Adrenal gland (tissue), 12 donors: ENCODE results near the gene DAPL1. TPM values are rescaled to one million over a fixed set of nuclear protein-coding genes. Genes with fewer than 3 reads are reported as not detected.

Experiments
- DNase-seq, 7 donors: peaks; one replicate each; pipeline ENCODE4 v3.0.0-alpha.2; 2019 to 2020
- H3K27ac ChIP-seq, 5 donors: fragments of 200-600 bp; sonication (generic) in 4 of 5; 1 replicate in 3 of 5; 2 replicates in 2 of 5; pipeline versions ENCODE4 v1.5.1 to v1.8.0; 2016 to 2020; ENCODE audit warnings: mild to moderate bottlenecking in 1 of 5
- H3K27me3 ChIP-seq: fragments of 200-600 bp; 2 replicates; pipeline ENCODE4 v1.8.0; 2021
- H3K36me3 ChIP-seq, 2 donors: fragments of 200-600 bp; replicated peaks in 1 of 2; 1 replicate in 1 of 2; 2 replicates in 1 of 2; pipeline versions ENCODE4 v1.5.1 to v1.8.0; 2018 to 2022
- H3K4me1 ChIP-seq, 2 donors: fragments of 200-600 bp; replicated peaks in 1 of 2; 1 replicate in 1 of 2; 2 replicates in 1 of 2; pipeline versions ENCODE4 v1.5.1 to v1.8.0; 2018 to 2021
- H3K4me3 ChIP-seq, 4 donors: fragments of 200-600 bp; sonication (generic) in 3 of 4; one replicate each; pipeline ENCODE4 v1.5.1; 2016 to 2018
- H3K9me3 ChIP-seq, 3 donors: fragments of 200-600 bp; sonication (generic) in 1 of 3; replicated peaks in 1 of 3; 1 replicate in 2 of 3; 2 replicates in 1 of 3; pipeline versions ENCODE4 v1.5.1 to v1.8.0; 2016 to 2021
- POLR2A ChIP-seq, 2 donors: fragments of 450-650 bp; IDR thresholded peaks; one replicate each; pipeline ENCODE4 v1.6.1; 2017; ENCODE audit warnings: antibody characterized with exemption in 2 of 2, mild to moderate bottlenecking in 2 of 2, moderate library complexity in 1 of 2
- WGBS, 4 donors: extraction: QIAGEN DNeasy Blood & Tissue Kit in 2 of 4; methylation state at CpG; one replicate each; pipeline versions ENCODE4 v1.1.5 to v1.1.7; 2013 to 2017; 5-methylcytosine and 5-hydroxymethylcytosine counted together
- intact Hi-C, 2 donors: fragments of 100-400 bp; cut with DNase I; formaldehyde crosslinking; loops; one replicate each; pipeline versions ENCODE4 v1.14.1 to v1.15.0; 2022 to 2023
- polyA plus RNA-seq, 3 donors: library from polyadenylated mRNA; stranded (reverse); fragments of 200-250 nt in 2 of 3; fragments of 350-450 nt in 1 of 3; fragmentation: Illumina TruSeq in 1 of 3; extraction: RNeasy Lipid Tissue Mini Kit (QIAGEN cat#74804) in 1 of 3; gene quantifications; one replicate each; pipeline ENCODE4 v1.2.3, GENCODE V29; 2013 to 2014
- total RNA-seq, 9 donors: library from RNA; depleted of rRNA in 4 of 9; stranded (reverse); fragments of >200 nt in 4 of 9; fragments of 120-200 nt in 1 of 9; fragmentation: NEBNext Ultra II Directional in 1 of 9; extraction: Animal tissue kit (Norgen Biotek cat#: 25700) in 1 of 9; gene quantifications; one replicate each; pipeline versions ENCODE4 v1.1.0 to v1.2.4, GENCODE V29; 2013 to 2023
- TF ChIP-seq, protein P1 (sequence below), 6 experiments: fragments of 450-650 bp in 4 of 6; fragments of 200-600 bp in 2 of 6; sonication (generic) in 1 of 6; IDR thresholded peaks; 1 replicate in 5 of 6; 2 replicates in 1 of 6; pipeline versions ENCODE4 v1.5.1 to v1.8.0; 2016 to 2021; ENCODE audit warnings: antibody characterized with exemption in 6 of 6, mild to moderate bottlenecking in 2 of 6, moderate library complexity in 1 of 6
- donor health status: healthy with polysubstance abuse.
- donor health status: Bipolar disorder and iron deficiency.
- donor health status: DM: yes; HTN: yes; CAD: no.
- donor health status: DM: no; HTN: no; CAD: no.
- donor health status: DM: no; HTN: no; CAD: no.
- donor health status: DM: yes; HTN: yes; CAD: no.

Gene DAPL1
- total and polyA plus RNA-seq, 12 donors = 0.50 to 177 (median 35.4) TPM

DNA sequence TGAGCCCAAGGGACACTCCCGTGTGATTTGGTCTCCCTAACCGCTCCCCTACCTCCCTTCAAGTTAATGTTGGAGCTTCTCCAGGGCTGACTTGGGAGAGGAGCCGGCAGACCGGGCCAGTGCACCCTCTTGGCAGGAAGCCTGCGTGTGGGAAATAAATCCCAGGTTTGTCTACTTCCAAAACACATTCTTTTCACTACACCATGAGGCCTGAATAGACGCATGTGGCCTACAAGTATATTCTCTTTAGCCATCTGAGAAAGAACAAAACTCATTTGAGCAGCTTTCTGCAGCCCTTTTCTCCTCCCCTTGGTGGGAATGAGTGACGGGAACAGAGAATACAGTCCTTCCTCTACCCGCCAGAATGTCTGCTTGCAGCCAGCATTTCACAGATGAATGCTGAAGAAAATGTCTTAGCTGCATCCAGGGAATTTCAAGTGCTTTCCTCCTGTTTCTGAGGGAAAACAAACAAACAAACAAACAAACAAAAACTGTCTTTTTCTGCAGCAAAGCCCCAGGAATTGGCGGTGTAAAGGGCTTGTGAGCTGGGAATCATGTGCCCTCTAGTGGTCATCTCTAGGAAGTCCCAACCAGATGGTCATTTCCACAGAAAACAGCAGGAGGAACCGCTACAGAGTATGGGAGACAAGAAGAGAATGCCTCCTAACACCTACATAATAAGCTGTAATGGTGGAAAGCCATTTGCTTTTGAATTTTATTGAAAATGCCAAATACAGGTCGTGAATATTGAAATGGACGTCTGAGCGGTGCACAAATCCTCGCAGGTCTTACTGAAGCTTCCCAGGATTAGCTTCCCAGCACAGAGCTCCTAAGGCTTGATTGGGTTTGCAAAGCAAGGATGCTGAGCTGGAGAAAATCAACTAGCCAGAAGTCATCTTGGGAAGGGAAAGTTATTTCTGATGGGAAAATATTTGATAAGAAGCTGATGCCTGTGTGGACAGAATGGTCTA is 41.2 kb upstream of the DAPL1 start:
- H3K27me3 ChIP-seq = no peaks in the 10 kb centered on the region
- no peak for TF ChIP-seq POLR2A (IDR thresholded peaks at IDR 0.05)
- TF ChIP-seq, protein P1, sequence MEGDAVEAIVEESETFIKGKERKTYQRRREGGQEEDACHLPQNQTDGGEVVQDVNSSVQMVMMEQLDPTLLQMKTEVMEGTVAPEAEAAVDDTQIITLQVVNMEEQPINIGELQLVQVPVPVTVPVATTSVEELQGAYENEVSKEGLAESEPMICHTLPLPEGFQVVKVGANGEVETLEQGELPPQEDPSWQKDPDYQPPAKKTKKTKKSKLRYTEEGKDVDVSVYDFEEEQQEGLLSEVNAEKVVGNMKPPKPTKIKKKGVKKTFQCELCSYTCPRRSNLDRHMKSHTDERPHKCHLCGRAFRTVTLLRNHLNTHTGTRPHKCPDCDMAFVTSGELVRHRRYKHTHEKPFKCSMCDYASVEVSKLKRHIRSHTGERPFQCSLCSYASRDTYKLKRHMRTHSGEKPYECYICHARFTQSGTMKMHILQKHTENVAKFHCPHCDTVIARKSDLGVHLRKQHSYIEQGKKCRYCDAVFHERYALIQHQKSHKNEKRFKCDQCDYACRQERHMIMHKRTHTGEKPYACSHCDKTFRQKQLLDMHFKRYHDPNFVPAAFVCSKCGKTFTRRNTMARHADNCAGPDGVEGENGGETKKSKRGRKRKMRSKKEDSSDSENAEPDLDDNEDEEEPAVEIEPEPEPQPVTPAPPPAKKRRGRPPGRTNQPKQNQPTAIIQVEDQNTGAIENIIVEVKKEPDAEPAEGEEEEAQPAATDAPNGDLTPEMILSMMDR (IDR thresholded peaks at IDR 0.05) = peak; percentile 76 to 92 (median 86)
- H3K36me3 ChIP-seq = no peaks in the 10 kb centered on the region
- no peaks in the 10 kb centered on the region for H3K9me3 ChIP-seq
- peak overlapping the region in 1 of 4 donors; percentile 40 for H3K4me3 ChIP-seq
- H3K4me1 ChIP-seq = peaks cover 0 to 6% of the 10 kb centered on the region in 2 donors
- peak overlapping the region in 1 of 5 donors; percentile 2 for H3K27ac ChIP-seq
- 18 to 21% (median 20%) methylated on average over 14 of the region's 14 CpGs for WGBS, 4 donors
- intact Hi-C loops = loop anchor here (2.0 to 5.0 kb wide), 2 partner anchors 725 to 727 kb away; no protein-coding TSS in a partner anchor
- peak; percentile 48 to 71 (median 58) for DNase-seq

DNA sequence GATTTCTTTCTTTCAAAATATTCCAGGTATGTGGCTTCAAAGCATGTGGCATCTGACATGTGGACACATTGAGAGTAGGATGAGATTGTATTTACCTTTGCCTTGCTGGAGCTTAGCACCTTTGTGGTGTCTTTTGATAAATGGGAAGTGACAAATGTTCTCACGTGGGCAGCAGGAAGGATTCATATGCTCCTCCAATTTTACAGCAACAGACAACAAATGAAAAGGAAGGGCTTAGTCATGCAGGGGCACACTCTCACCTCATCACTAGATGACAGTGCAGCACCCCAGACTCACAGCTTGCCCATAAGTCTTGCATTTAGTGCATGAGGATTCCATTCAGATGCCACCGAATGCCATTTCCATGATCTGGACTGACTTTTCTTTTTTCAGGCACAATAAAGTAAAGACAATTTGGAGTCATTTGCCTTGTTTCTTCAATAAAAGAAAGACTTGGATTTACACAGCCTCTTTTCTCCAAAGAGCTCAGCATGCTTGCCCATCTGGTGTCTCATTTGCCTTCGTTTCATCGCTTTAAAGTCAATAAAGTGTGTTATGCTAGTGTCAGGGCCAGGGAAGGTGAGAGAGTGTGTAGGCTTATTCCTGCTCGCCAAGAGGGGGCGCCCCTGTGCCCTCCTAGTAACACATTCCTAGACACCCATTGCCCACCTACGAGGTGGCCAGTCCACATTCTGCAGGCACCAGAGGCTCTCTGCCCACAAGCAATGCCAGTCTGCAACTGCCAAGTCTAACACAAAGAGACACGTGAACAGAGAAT is 39.6 kb upstream of the DAPL1 start:
- WGBS, 4 donors = 57 to 62% (median 59%) methylated on average over 7 to 8 of the region's 8 CpGs
- TF ChIP-seq, protein P1 (IDR thresholded peaks at IDR 0.05) = peak in 2 of 6 experiments; percentile 8 to 21
- TF ChIP-seq POLR2A (IDR thresholded peaks at IDR 0.05) = no peak
- Histone ChIP-seq H3K27me3 (no peaks in the 10 kb centered on the region), H3K4me1 (peaks cover 0 to 6% of the 10 kb centered on the region in 2 donors), H3K4me3 (no peak overlapping the region), H3K27ac (no peak overlapping the region), H3K9me3 (no peaks in the 10 kb centered on the region), H3K36me3 (no peaks in the 10 kb centered on the region)
- DNase-seq = no peak
- intact Hi-C loops = no loop called here

DNA sequence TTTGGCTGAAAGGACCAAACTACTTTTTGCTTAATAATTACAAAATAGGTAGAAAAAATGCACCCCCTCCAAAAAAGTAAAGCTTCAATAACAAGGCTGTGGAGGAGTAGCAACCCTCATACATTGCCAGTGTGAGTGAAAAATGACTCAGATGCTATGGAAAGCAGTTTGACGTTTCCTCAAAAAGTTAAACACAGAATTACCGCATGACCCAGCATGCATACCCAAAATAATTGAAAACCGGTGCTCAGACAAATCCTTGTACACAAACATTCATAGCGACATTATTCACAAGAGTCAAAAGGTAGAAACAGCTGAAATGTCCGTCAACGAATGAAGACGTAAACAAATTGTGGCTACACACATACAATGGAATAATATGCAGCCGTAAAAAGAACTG is 38.8 kb upstream of the DAPL1 start:
- no peak overlapping the region for H3K4me3 ChIP-seq
- no peaks in the 10 kb centered on the region for H3K36me3 ChIP-seq
- no peaks in the 10 kb centered on the region for H3K27me3 ChIP-seq
- WGBS, 4 donors = 83 to 92% (median 87%) methylated on average over 8 of the region's 8 CpGs
- intact Hi-C loops = no loop called here
- H3K4me1 ChIP-seq = peaks cover 0 to 6% of the 10 kb centered on the region in 2 donors
- no peak for DNase-seq
- H3K9me3 ChIP-seq = no peaks in the 10 kb centered on the region
- no peak overlapping the region for H3K27ac ChIP-seq
- TF ChIP-seq, protein P1 (IDR thresholded peaks at IDR 0.05) = no peak
- no peak for TF ChIP-seq POLR2A (IDR thresholded peaks at IDR 0.05)

DNA sequence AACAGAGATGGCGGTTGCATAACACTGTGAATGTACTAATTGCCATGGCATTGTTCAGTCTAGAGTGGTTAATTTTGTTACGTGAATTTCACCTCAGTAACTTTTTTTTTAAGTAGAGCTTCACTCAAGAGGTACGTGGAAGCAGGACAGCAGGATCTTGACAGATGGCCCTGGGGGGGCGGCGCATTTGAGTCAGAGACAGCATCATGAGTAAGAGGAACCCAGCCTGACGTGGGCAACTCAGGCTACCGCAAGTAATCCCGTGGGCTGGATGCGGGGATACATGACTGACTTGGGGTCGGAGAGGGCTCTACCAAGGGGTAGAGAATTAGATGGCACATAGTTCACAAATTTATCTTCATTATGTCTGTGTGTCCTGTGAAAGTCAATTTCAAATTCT is 38.1 kb upstream of the DAPL1 start:
- 74 to 90% (median 85%) methylated on average over 10 of the region's 10 CpGs for WGBS, 4 donors
- TF ChIP-seq, protein P1 (IDR thresholded peaks at IDR 0.05) = no peak
- no peak for TF ChIP-seq POLR2A (IDR thresholded peaks at IDR 0.05)
- intact Hi-C loops = no loop called here
- no peak for DNase-seq
- no peaks in the 10 kb centered on the region for H3K36me3 ChIP-seq
- no peaks in the 10 kb centered on the region for H3K9me3 ChIP-seq
- H3K27ac ChIP-seq = no peak overlapping the region
- H3K4me3 ChIP-seq = no peak overlapping the region
- H3K4me1 ChIP-seq = peaks cover 0 to 6% of the 10 kb centered on the region in 2 donors
- H3K27me3 ChIP-seq = no peaks in the 10 kb centered on the region
